Tibial artery (tissue), 4 donors: ENCODE data around the gene PIP5K1B.

Experiments
- DNase-seq, 2 donors: peaks; one replicate each; pipeline ENCODE4 v3.0.0-alpha.2; 2019
- H3K27ac ChIP-seq, 2 donors: fragments of 200-600 bp; sonication (generic) in 1 of 2; 1 replicate in 1 of 2; 2 replicates in 1 of 2; pipeline ENCODE4 v1.5.1; 2018 to 2019; ENCODE audit warnings: mild to moderate bottlenecking in 1 of 2
- H3K27me3 ChIP-seq, 2 donors: fragments of 200-600 bp; sonication (generic) in 1 of 2; one replicate each; pipeline versions ENCODE4 v1.5.1 to v1.6.0; 2016 to 2019
- H3K36me3 ChIP-seq, 3 donors: fragments of 200-600 bp; sonication (generic) in 2 of 3; one replicate each; pipeline ENCODE4 v1.5.1; 2016 to 2019; ENCODE audit warnings: mild to moderate bottlenecking in 2 of 3
- H3K4me1 ChIP-seq, 4 donors: fragments of 200-600 bp; sonication (generic) in 2 of 4; 1 replicate in 3 of 4; 2 replicates in 1 of 4; pipeline ENCODE4 v1.5.1; 2016 to 2019
- H3K4me3 ChIP-seq, 2 donors: fragments of 200-600 bp; sonication (generic) in 1 of 2; 1 replicate in 1 of 2; 2 replicates in 1 of 2; pipeline ENCODE4 v1.5.1; 2018 to 2019; ENCODE audit warnings: mild to moderate bottlenecking in 2 of 2
- H3K9me3 ChIP-seq, 3 donors: fragments of 200-600 bp; sonication (generic) in 1 of 3; one replicate each; pipeline ENCODE4 v1.5.1; 2016 to 2019
- CTCF ChIP-seq, 2 experiments: fragments of 200-600 bp in 1 of 2; fragments of 450-650 bp in 1 of 2; IDR thresholded peaks; one replicate each; pipeline ENCODE4 v1.5.1; 2017 to 2019; ENCODE audit warnings: antibody characterized with exemption in 2 of 2, mild to moderate bottlenecking in 1 of 2, moderate library complexity in 1 of 2
- intact Hi-C: fragments of 100-400 bp; cut with DNase I; formaldehyde crosslinking; loops from one replicate; pipeline ENCODE4 v1.15.0; 2023; ENCODE audit warnings: low total_unique reads

Gene PIP5K1B

GRCh38 chr9:69030851-69031645, 326.0 kb downstream of the PIP5K1B start:
- no peaks in the 10 kb centered on the region for H3K36me3 ChIP-seq
- no peak for DNase-seq
- no peaks in the 10 kb centered on the region for H3K9me3 ChIP-seq
- no peak overlapping the region for H3K27ac ChIP-seq
- H3K27me3 ChIP-seq = no peaks in the 10 kb centered on the region
- H3K4me3 ChIP-seq = no peak overlapping the region
- peaks cover 0 to 5% (median 2%) of the 10 kb centered on the region in 4 donors for H3K4me1 ChIP-seq
- intact Hi-C loops = no loop called here
- no peak for TF ChIP-seq CTCF (IDR thresholded peaks at IDR 0.05)

GRCh38 chr9:69034071-69034470, 329.0 kb downstream of the PIP5K1B start:
- Histone ChIP-seq H3K4me1 (peaks cover 0 to 11% (median 5%) of the 10 kb centered on the region in 4 donors), H3K4me3 (no peak overlapping the region), H3K36me3 (no peaks in the 10 kb centered on the region), H3K27me3 (no peaks in the 10 kb centered on the region), H3K9me3 (no peaks in the 10 kb centered on the region), H3K27ac (no peak overlapping the region)
- intact Hi-C loops = no loop called here
- DNase-seq = peak in 1 of 2 donors; percentile 32
- TF ChIP-seq CTCF (IDR thresholded peaks at IDR 0.05) = no peak

DNA sequence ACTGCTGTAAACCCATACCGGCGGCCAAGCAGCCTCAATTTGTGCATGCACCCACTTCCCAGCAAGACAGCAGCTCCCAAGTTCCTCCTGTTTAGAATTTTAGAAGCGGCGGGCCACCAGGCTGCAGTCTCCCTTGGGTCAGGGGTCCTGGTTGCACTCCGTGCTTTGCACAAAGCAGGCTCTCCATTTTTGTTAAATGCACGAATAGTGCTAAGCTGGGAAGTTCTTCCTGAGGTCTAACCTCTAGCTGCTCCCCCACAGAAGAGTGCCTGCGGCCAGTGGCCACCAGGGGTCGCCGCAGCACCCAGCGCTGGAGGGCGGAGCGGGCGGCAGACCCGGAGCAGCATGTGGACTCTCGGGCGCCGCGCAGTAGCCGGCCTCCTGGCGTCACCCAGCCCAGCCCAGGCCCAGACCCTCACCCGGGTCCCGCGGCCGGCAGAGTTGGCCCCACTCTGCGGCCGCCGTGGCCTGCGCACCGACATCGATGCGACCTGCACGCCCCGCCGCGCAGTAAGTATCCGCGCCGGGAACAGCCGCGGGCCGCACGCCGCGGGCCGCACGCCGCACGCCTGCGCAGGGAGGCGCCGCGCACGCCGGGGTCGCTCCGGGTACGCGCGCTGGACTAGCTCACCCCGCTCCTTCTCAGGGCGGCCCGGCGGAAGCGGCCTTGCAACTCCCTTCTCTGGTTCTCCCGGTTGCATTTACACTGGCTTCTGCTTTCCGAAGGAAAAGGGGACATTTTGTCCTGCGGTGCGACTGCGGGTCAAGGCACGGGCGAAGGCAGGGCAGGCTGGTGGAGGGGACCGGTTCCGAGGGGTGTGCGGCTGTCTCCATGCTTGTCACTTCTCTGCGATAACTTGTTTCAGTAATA, 330.6 kb downstream of the PIP5K1B start, which contains the start of gene FXN:
Gene FXN, plus strand, starts transcription at position 315 of the 871 bp plus-strand sequence. Its CDS starts 31 bp downstream, at position 346.
- H3K9me3 ChIP-seq = no peaks in the 10 kb centered on the region
- peaks cover 0 to 11% (median 5%) of the 10 kb centered on the region in 4 donors for H3K4me1 ChIP-seq
- intact Hi-C loops = loop anchor here (5.0 kb wide), 1 partner anchor 157 kb away; no protein-coding TSS in a partner anchor
- H3K27me3 ChIP-seq = no peaks in the 10 kb centered on the region
- TF ChIP-seq CTCF (IDR thresholded peaks at IDR 0.05) = peak; percentile 92 to 99
- peak within 1 kb of the TSS; percentile 59 to 90 for H3K4me3 ChIP-seq
- peak within 1 kb of the TSS; percentile 70 to 73 for H3K27ac ChIP-seq
- DNase-seq = peak; percentile 80 to 89
- no peaks in the 10 kb centered on the region for H3K36me3 ChIP-seq

DNA sequence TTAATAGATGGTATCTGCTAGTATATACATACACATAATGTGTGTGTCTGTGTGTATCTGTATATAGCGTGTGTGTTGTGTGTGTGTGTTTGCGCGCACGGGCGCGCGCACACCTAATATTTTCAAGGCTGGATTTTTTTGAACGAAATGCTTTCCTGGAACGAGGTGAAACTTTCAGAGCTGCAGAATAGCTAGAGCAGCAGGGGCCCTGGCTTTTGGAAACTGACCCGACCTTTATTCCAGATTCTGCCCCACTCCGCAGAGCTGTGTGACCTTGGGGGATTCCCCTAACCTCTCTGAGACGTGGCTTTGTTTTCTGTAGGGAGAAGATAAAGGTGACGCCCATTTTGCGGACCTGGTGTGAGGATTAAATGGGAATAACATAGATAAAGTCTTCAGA, 331.3 kb downstream of the PIP5K1B start:
- Histone ChIP-seq H3K27ac (peak overlapping the region; percentile 70 to 73), H3K9me3 (no peaks in the 10 kb centered on the region), H3K36me3 (no peaks in the 10 kb centered on the region), H3K27me3 (no peaks in the 10 kb centered on the region), H3K4me3 (peak overlapping the region; percentile 59 to 90), H3K4me1 (peaks cover 0 to 11% (median 5%) of the 10 kb centered on the region in 4 donors)
- no peak for TF ChIP-seq CTCF (IDR thresholded peaks at IDR 0.05)
- intact Hi-C loops = loop anchor here (5.0 kb wide), 1 partner anchor 156 kb away; no protein-coding TSS in a partner anchor
- peak in 1 of 2 donors; percentile 20 for DNase-seq

DNA sequence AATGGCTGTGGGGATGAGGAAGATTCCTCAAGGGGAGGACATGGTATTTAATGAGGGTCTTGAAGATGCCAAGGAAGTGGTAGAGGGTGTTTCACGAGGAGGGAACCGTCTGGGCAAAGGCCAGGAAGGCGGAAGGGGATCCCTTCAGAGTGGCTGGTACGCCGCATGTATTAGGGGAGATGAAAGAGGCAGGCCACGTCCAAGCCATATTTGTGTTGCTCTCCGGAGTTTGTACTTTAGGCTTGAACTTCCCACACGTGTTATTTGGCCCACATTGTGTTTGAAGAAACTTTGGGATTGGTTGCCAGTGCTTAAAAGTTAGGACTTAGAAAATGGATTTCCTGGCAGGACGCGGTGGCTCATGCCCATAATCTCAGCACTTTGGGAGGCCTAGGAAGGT, 331.8 kb downstream of the PIP5K1B start:
- H3K27ac ChIP-seq = peak overlapping the region; percentile 70 to 73
- H3K9me3 ChIP-seq = no peaks in the 10 kb centered on the region
- peaks cover 0 to 11% (median 5%) of the 10 kb centered on the region in 4 donors for H3K4me1 ChIP-seq
- intact Hi-C loops = loop anchor here (5.0 kb wide), 1 partner anchor 156 kb away; no protein-coding TSS in a partner anchor
- peak overlapping the region; percentile 59 to 90 for H3K4me3 ChIP-seq
- H3K36me3 ChIP-seq = no peaks in the 10 kb centered on the region
- H3K27me3 ChIP-seq = no peaks in the 10 kb centered on the region
- DNase-seq = no peak
- TF ChIP-seq CTCF (IDR thresholded peaks at IDR 0.05) = no peak
